RWPE2 (cell line): ENCODE results near the gene TP53AIP1.

Experiments used
- ATAC-seq: fragments of 200-7000 bp; cut with Tn5 transposase; 3 replicates; pipeline ENCODE4 v1.9.1; 2021; ENCODE audit warnings: low read depth
- DNase-seq: peaks from one replicate; pipeline ENCODE4 v3.0.0-alpha.2; 2020; ENCODE audit warnings: low spot score
- H3K27ac ChIP-seq: fragments of 450-650 bp; 2 replicates; pipeline ENCODE4 v1.5.1; 2017; ENCODE audit warnings: mild to moderate bottlenecking; ENCODE audit not compliant: poor library complexity, severe bottlenecking
- H3K27me3 ChIP-seq: fragments of 250-450 bp; sonication (Bioruptor Pico); 2 replicates; pipeline ENCODE4 v1.5.1; 2021; ENCODE audit warnings: mild to moderate bottlenecking, moderate library complexity; ENCODE audit not compliant: insufficient read depth, poor library complexity, severe bottlenecking
- H3K36me3 ChIP-seq: fragments of 250-450 bp; sonication (Bioruptor Pico); 2 replicates; pipeline ENCODE4 v1.5.1; 2020; ENCODE audit warnings: low read depth, mild to moderate bottlenecking, moderate library complexity
- H3K4me1 ChIP-seq: fragments of 250-450 bp; sonication (Bioruptor Pico); 2 replicates; pipeline ENCODE4 v1.5.1; 2021; ENCODE audit warnings: mild to moderate bottlenecking, moderate library complexity; ENCODE audit not compliant: insufficient read depth, poor library complexity, severe bottlenecking
- H3K4me3 ChIP-seq: fragments of 250-450 bp; sonication (Bioruptor Pico); 2 replicates; pipeline ENCODE4 v1.5.1; 2021; ENCODE audit warnings: mild to moderate bottlenecking, moderate library complexity; ENCODE audit not compliant: severe bottlenecking
- H3K9me3 ChIP-seq: fragments of 250-450 bp; sonication (Bioruptor Pico); 2 replicates; pipeline ENCODE4 v1.5.1; 2021; ENCODE audit warnings: mild to moderate bottlenecking, moderate library complexity; ENCODE audit not compliant: severe bottlenecking
- TF ChIP-seq, protein P1 (sequence below): fragments of 450-650 bp; IDR thresholded peaks from one replicate; pipeline ENCODE4 v1.5.1; 2017; ENCODE audit warnings: mild to moderate bottlenecking, moderate library complexity; ENCODE audit not compliant: poor library complexity, severe bottlenecking

Gene TP53AIP1

GRCh38 chr11:128927683-128928336, 14.9 kb downstream of the TP53AIP1 start:
- Histone ChIP-seq H3K4me1 (no peaks in the 10 kb centered on the region), H3K36me3 (no peaks in the 10 kb centered on the region), H3K27me3 (no peaks in the 10 kb centered on the region), H3K4me3 (no peak overlapping the region), H3K9me3 (no peaks in the 10 kb centered on the region), H3K27ac (no peak overlapping the region)
- ATAC-seq (no peak), DNase-seq (no peak)
- TF ChIP-seq, protein P1, sequence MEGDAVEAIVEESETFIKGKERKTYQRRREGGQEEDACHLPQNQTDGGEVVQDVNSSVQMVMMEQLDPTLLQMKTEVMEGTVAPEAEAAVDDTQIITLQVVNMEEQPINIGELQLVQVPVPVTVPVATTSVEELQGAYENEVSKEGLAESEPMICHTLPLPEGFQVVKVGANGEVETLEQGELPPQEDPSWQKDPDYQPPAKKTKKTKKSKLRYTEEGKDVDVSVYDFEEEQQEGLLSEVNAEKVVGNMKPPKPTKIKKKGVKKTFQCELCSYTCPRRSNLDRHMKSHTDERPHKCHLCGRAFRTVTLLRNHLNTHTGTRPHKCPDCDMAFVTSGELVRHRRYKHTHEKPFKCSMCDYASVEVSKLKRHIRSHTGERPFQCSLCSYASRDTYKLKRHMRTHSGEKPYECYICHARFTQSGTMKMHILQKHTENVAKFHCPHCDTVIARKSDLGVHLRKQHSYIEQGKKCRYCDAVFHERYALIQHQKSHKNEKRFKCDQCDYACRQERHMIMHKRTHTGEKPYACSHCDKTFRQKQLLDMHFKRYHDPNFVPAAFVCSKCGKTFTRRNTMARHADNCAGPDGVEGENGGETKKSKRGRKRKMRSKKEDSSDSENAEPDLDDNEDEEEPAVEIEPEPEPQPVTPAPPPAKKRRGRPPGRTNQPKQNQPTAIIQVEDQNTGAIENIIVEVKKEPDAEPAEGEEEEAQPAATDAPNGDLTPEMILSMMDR = no peak

GRCh38 chr11:128927108-128927461, 15.6 kb downstream of the TP53AIP1 start:
- Histone ChIP-seq H3K9me3 (no peaks in the 10 kb centered on the region), H3K4me1 (no peaks in the 10 kb centered on the region), H3K36me3 (no peaks in the 10 kb centered on the region), H3K27me3 (no peaks in the 10 kb centered on the region), H3K4me3 (no peak overlapping the region), H3K27ac (no peak overlapping the region)
- ATAC-seq (no peak), DNase-seq (no peak)
- TF ChIP-seq, protein P1 = no peak

DNA sequence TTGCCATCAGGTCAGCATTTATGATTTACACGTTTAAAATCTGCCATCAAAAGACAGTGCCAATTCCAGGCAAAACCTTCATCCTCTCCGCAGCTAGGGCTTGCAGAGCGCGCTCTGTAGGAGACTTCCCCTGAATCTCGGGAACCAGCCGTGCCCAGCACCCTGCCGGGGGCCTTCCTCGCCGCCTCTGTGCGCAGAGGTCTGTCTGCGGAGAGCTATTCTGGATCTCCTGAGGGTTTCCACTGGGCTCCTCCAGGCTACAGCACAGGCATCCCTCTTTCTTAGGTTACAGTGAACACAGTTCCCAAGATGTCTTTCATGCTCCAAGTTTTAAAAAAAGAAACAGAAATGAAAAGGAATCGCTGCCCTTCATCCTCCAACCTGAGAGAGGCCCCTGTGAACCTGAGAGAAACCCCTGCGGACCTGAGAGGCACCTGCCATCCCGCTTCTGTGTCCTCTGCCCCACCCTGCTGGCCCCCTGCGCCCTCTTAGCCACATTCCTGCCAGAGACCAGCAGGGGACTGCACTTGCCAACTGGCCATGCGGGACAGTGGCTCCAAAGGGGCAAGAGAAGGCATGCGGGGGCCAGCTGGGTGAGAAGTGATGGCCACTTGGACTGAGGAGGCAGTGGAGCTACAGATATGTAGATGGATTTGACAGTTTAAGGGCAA, 16.1 kb downstream of the TP53AIP1 start:
- TF ChIP-seq, protein P1 = no peak
- H3K27me3 ChIP-seq = no peaks in the 10 kb centered on the region

GRCh38 chr11:128926000-128926399, 16.7 kb downstream of the TP53AIP1 start:
- no peak for ATAC-seq

More for the DNA sequence above, 16.1 kb downstream of the TP53AIP1 start:
- H3K4me3 ChIP-seq = no peak overlapping the region
- no peaks in the 10 kb centered on the region for H3K4me1 ChIP-seq
- no peak overlapping the region for H3K27ac ChIP-seq
- DNase-seq = no peak
- no peak for ATAC-seq
- no peaks in the 10 kb centered on the region for H3K9me3 ChIP-seq
- H3K36me3 ChIP-seq = no peaks in the 10 kb centered on the region

More at GRCh38 chr11:128926000-128926399, 16.7 kb downstream of the TP53AIP1 start:
- Histone ChIP-seq H3K4me1 (no peaks in the 10 kb centered on the region), H3K27ac (no peak overlapping the region), H3K36me3 (no peaks in the 10 kb centered on the region), H3K27me3 (no peaks in the 10 kb centered on the region), H3K9me3 (no peaks in the 10 kb centered on the region), H3K4me3 (no peak overlapping the region)
- TF ChIP-seq, protein P1 = no peak
- no peak for DNase-seq
